ENCODE results near the gene NEK10.

DNA sequence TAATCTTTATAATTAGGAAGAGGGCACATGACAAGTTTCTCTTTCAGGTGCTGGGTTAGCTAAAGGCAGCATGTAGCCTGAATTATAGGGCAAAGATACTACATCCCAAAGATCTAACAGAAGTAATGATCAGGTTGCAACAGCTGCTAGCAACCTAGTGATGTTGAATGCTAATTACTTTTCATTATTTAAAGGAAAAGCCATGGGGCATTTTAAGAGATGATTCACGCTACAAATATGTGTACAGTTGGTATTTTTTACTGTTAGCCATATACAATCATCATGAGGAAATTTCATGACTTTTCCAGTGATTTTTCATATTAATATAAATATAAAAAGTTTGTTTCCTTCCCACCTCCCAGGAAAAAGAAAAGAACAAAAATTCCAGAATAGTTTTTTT lies 43.0 kb downstream of the NEK10 start:
- TF ChIP-seq CTCF (conservative IDR thresholded peaks at IDR 0.05) (no peak), ZFX (IDR thresholded peaks at IDR 0.05) (no peak)

All from C4-2B (cell line).